GM23338 (cell line): ENCODE measurements around the gene CD244. TPM values are rescaled to one million over a fixed set of nuclear protein-coding genes. Genes with fewer than 3 reads are reported as not detected.

Source experiments
- ATAC-seq: fragments of 200-7000 bp; cut with Tn5 transposase; 3 replicates; pipeline ENCODE4 v1.9.1; 2020
- DNase-seq: peaks from one replicate; pipeline ENCODE4 v3.0.0-alpha.2; 2015; ENCODE audit warnings: low spot score
- H2AFZ ChIP-seq: fragments of 200-600 bp; sonication (generic); 2 replicates; pipeline ENCODE4 v1.8.0; 2016; ENCODE audit warnings: antibody characterized with exemption, mild to moderate bottlenecking, moderate library complexity
- H3F3A ChIP-seq: fragments of 200-600 bp; sonication (generic); replicated peaks from 2 replicates; pipeline ENCODE4 v1.8.0; 2017; ENCODE audit warnings: antibody characterized with exemption, mixed run types, low read depth
- H3K27ac ChIP-seq: fragments of 200-600 bp; sonication (generic); 2 replicates; pipeline ENCODE4 v1.6.1; 2016; ENCODE audit warnings: low read depth
- H3K27me3 ChIP-seq: fragments of 200-600 bp; sonication (generic); 2 replicates; pipeline ENCODE4 v1.8.0; 2016; ENCODE audit warnings: mild to moderate bottlenecking, mixed run types, moderate library complexity; ENCODE audit not compliant: insufficient read depth
- H3K36me3 ChIP-seq: fragments of 200-600 bp; sonication (generic); 2 replicates; pipeline ENCODE4 v1.8.0; 2016; ENCODE audit warnings: mild to moderate bottlenecking; ENCODE audit not compliant: insufficient read depth
- H3K4me1 ChIP-seq: fragments of 200-600 bp; sonication (generic); 2 replicates; pipeline ENCODE4 v1.8.0; 2016; ENCODE audit warnings: mild to moderate bottlenecking, moderate library complexity; ENCODE audit not compliant: insufficient read depth
- H3K4me2 ChIP-seq: fragments of 200-600 bp; sonication (generic); 2 replicates; pipeline ENCODE4 v1.7.1; 2017; ENCODE audit warnings: mixed run types
- H3K4me3 ChIP-seq: fragments of 200-600 bp; sonication (generic); 2 replicates; pipeline ENCODE4 v1.6.1; 2016; ENCODE audit warnings: mixed run types
- H3K79me2 ChIP-seq: fragments of 200-600 bp; sonication (generic); replicated peaks from 2 replicates; pipeline ENCODE4 v1.8.0; 2017; ENCODE audit warnings: mild to moderate bottlenecking; ENCODE audit not compliant: insufficient read depth
- H3K9me2 ChIP-seq: fragments of 200-600 bp; sonication (generic); 2 replicates; pipeline ENCODE4 v1.8.0; 2017; ENCODE audit not compliant: insufficient read depth
- H4K20me1 ChIP-seq: fragments of 200-600 bp; sonication (generic); replicated peaks from 2 replicates; pipeline ENCODE4 v1.8.0; 2017; ENCODE audit warnings: mild to moderate bottlenecking; ENCODE audit not compliant: insufficient read depth
- H3K27ac Mint-ChIP-seq: 2 replicates; pipeline ENCODE4 v1.8.0; 2020; ENCODE audit warnings: inconsistent platforms, mild to moderate bottlenecking, moderate library complexity, mixed read lengths
- H3K27me3 Mint-ChIP-seq: 3 replicates; pipeline ENCODE4 v1.8.0; 2022; ENCODE audit warnings: low read depth, mild to moderate bottlenecking, moderate library complexity, mixed read lengths, inconsistent platforms; ENCODE audit not compliant: insufficient read depth, poor library complexity
- H3K36me3 Mint-ChIP-seq: 3 replicates; pipeline ENCODE4 v1.8.0; 2021; ENCODE audit warnings: low read depth, mild to moderate bottlenecking, inconsistent platforms, moderate library complexity, mixed read lengths
- H3K4me1 Mint-ChIP-seq: 3 replicates; pipeline ENCODE4 v1.8.0; 2020; ENCODE audit warnings: mild to moderate bottlenecking, inconsistent platforms, mixed read lengths
- H3K4me3 Mint-ChIP-seq: 3 replicates; pipeline ENCODE4 v1.8.0; 2021; ENCODE audit warnings: moderate library complexity, mild to moderate bottlenecking, inconsistent platforms, mixed read lengths
- H3K9me3 Mint-ChIP-seq: 3 replicates; pipeline ENCODE4 v1.8.0; 2020; ENCODE audit warnings: moderate library complexity, mild to moderate bottlenecking, inconsistent platforms, mixed read lengths
- CREB1 ChIP-seq: fragments of 250-450 bp; sonication (Bioruptor Pico); IDR thresholded peaks from 2 replicates; pipeline ENCODE4 v1.5.0; 2020; ENCODE audit warnings: low read depth, mild to moderate bottlenecking, moderate library complexity
- EZH2phosphoT487 ChIP-seq: fragments of 200-600 bp; sonication (generic); IDR thresholded peaks from one replicate; pipeline ENCODE4 v1.8.1; 2018; ENCODE audit warnings: antibody characterized with exemption; ENCODE audit not compliant: unreplicated experiment
- JUNB ChIP-seq: IDR thresholded peaks from one replicate; pipeline ENCODE4 v1.6.1; 2016; ENCODE audit warnings: antibody characterized with exemption; ENCODE audit not compliant: unreplicated experiment
- NANOG ChIP-seq: IDR thresholded peaks from 2 replicates; pipeline ENCODE4 v1.6.1; 2016; ENCODE audit warnings: antibody characterized with exemption, borderline replicate concordance
- POLR2AphosphoS5 ChIP-seq: IDR thresholded peaks from 2 replicates; pipeline ENCODE4 v1.6.1; 2016; ENCODE audit warnings: antibody characterized with exemption, low read depth
- STAT1 ChIP-seq: IDR thresholded peaks from one replicate; pipeline ENCODE4 v1.6.1; 2016; ENCODE audit warnings: antibody characterized with exemption; ENCODE audit not compliant: unreplicated experiment
- ZNF114 ChIP-seq: fragments of 250-450 bp; sonication (Bioruptor Pico); IDR thresholded peaks from 2 replicates; pipeline ENCODE4 v1.5.0; 2020; ENCODE audit warnings: mild to moderate bottlenecking, moderate library complexity
- ZNF331 ChIP-seq: fragments of 250-450 bp; sonication (Bioruptor Pico); IDR thresholded peaks from 2 replicates; pipeline ENCODE4 v1.5.0; 2020; ENCODE audit warnings: low read depth, mild to moderate bottlenecking, moderate library complexity
- polyA plus RNA-seq: library from polyadenylated mRNA; unstranded; fragments of >200 nt; fragmentation: Nextera tagmentation; extraction: Ambion mirVana; gene quantifications from 2 replicates; pipeline ENCODE4 v1.2.1, GENCODE V29; 2016
- total RNA-seq: library from RNA; depleted of rRNA; stranded (reverse); fragments of >200 nt; shearing (Covaris generic); gene quantifications from 2 replicates; pipeline ENCODE4 v1.2.3, GENCODE V29; 2014
- TF ChIP-seq, protein P1 (sequence below): fragments of 250-450 bp; sonication (Bioruptor Pico); IDR thresholded peaks from 2 replicates; pipeline ENCODE4 v1.5.0; 2020; ENCODE audit warnings: mild to moderate bottlenecking, moderate library complexity
- TF ChIP-seq, protein P2 (sequence below): IDR thresholded peaks from 2 replicates; pipeline ENCODE4 v1.6.1; 2016; ENCODE audit warnings: antibody characterized with exemption
- TF ChIP-seq, protein P3 (sequence below), 2 experiments: fragments of 200-600 bp in 1 of 2; sonication (generic) in 1 of 2; conservative IDR thresholded peaks; 2 replicates each; pipeline versions ENCODE4 v1.5.1 to v1.6.1; 2016 to 2017; ENCODE audit warnings: antibody characterized with exemption in 2 of 2, low read depth in 2 of 2, mild to moderate bottlenecking in 2 of 2, moderate library complexity in 1 of 2

The CD244 gene
- total and polyA plus RNA-seq, 2 experiments from 2014 or later: not detected

DNA sequence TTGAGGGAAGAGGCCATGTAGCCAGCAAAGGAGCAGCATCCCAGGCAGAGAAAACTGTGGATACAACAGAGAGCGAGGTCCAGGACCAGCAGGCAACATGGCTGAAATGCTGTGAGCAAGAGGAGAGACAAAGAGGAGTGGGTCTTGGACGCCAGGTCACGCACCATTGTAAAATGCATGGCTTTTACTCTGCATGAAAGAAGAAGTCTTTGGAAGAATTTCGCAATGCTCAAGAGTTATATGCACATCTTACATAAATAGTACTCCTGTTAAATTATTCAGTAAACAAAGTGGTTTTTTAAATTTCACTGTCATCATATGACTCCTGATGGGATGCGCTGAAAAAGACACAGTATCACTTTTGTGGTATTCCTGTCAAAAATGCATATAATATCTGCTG is 3.5 kb downstream of the CD244 start:
- H3K9me3 Mint-ChIP-seq: no peaks in the 10 kb centered on the region
- no peak for ATAC-seq

DNA sequence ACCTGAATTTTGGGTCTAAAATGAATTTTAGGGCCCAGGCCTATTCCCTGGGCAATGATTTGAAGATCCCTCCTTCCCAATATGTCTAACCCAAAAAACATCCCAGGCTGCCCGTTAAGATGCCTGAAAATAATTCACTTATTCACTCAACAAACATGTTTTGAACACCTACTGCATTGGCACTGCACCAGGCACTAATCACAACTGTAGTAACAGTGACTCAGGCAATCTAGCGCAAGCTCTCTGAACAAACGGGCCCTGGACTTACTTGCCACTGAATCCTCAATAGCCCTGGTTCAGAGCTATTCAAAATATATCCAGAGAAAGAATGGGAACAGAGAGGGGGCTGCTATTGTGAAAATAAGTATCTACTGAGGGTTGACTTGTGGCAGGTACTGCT is 4.2 kb downstream of the CD244 start:
- Histone ChIP-seq H3K4me2 (no peak overlapping the region), H3K27ac (no peak overlapping the region), H3K4me3 (no peak overlapping the region), H2AFZ (no peak overlapping the region), H3F3A (no peaks in the 10 kb centered on the region), H4K20me1 (no peaks in the 10 kb centered on the region), H3K4me1 (no peaks in the 10 kb centered on the region), H3K9me2 (0 out of 2 replicates have a peak, but pooled peaks cover 3% of the 10 kb centered on the region), H3K79me2 (no peaks in the 10 kb centered on the region), H3K36me3 (no peaks in the 10 kb centered on the region), H3K27me3 (no peaks in the 10 kb centered on the region)
- no peaks in the 10 kb centered on the region for H3K9me3 Mint-ChIP-seq
- peaks cover 2% of the 10 kb centered on the region for H3K27me3 Mint-ChIP-seq
- H3K4me1 Mint-ChIP-seq: no peaks in the 10 kb centered on the region
- H3K27ac Mint-ChIP-seq: no peak overlapping the region
- no peak for ATAC-seq
- H3K4me3 Mint-ChIP-seq: no peak overlapping the region
- no peaks in the 10 kb centered on the region for H3K36me3 Mint-ChIP-seq
- no peak for DNase-seq
- TF ChIP-seq, protein P1, sequence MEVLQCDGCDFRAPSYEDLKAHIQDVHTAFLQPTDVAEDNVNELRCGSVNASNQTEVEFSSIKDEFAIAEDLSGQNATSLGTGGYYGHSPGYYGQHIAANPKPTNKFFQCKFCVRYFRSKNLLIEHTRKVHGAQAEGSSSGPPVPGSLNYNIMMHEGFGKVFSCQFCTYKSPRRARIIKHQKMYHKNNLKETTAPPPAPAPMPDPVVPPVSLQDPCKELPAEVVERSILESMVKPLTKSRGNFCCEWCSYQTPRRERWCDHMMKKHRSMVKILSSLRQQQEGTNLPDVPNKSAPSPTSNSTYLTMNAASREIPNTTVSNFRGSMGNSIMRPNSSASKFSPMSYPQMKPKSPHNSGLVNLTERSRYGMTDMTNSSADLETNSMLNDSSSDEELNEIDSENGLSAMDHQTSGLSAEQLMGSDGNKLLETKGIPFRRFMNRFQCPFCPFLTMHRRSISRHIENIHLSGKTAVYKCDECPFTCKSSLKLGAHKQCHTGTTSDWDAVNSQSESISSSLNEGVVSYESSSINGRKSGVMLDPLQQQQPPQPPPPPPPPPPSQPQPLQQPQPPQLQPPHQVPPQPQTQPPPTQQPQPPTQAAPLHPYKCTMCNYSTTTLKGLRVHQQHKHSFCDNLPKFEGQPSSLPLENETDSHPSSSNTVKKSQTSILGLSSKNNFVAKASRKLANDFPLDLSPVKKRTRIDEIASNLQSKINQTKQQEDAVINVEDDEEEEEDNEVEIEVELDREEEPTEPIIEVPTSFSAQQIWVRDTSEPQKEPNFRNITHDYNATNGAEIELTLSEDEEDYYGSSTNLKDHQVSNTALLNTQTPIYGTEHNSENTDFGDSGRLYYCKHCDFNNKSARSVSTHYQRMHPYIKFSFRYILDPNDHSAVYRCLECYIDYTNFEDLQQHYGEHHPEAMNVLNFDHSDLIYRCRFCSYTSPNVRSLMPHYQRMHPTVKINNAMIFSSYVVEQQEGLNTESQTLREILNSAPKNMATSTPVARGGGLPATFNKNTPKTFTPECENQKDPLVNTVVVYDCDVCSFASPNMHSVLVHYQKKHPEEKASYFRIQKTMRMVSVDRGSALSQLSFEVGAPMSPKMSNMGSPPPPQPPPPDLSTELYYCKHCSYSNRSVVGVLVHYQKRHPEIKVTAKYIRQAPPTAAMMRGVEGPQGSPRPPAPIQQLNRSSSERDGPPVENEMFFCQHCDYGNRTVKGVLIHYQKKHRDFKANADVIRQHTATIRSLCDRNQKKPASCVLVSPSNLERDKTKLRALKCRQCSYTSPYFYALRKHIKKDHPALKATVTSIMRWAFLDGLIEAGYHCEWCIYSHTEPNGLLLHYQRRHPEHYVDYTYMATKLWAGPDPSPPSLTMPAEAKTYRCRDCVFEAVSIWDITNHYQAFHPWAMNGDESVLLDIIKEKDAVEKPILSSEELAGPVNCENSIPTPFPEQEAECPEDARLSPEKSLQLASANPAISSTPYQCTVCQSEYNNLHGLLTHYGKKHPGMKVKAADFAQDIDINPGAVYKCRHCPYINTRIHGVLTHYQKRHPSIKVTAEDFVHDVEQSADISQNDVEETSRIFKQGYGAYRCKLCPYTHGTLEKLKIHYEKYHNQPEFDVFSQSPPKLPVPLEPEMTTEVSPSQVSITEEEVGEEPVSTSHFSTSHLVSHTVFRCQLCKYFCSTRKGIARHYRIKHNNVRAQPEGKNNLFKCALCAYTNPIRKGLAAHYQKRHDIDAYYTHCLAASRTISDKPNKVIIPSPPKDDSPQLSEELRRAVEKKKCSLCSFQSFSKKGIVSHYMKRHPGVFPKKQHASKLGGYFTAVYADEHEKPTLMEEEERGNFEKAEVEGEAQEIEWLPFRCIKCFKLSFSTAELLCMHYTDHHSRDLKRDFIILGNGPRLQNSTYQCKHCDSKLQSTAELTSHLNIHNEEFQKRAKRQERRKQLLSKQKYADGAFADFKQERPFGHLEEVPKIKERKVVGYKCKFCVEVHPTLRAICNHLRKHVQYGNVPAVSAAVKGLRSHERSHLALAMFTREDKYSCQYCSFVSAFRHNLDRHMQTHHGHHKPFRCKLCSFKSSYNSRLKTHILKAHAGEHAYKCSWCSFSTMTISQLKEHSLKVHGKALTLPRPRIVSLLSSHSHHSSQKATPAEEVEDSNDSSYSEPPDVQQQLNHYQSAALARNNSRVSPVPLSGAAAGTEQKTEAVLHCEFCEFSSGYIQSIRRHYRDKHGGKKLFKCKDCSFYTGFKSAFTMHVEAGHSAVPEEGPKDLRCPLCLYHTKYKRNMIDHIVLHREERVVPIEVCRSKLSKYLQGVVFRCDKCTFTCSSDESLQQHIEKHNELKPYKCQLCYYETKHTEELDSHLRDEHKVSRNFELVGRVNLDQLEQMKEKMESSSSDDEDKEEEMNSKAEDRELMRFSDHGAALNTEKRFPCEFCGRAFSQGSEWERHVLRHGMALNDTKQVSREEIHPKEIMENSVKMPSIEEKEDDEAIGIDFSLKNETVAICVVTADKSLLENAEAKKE (CRISPR knock-in tag): no peak
- TF ChIP-seq CREB1 (CRISPR knock-in tag) (no peak), STAT1 (no peak), JUNB (no peak), NANOG (no peak), POLR2AphosphoS5 (no peak), ZNF331 (CRISPR knock-in tag) (no peak)
- TF ChIP-seq, protein P2, sequence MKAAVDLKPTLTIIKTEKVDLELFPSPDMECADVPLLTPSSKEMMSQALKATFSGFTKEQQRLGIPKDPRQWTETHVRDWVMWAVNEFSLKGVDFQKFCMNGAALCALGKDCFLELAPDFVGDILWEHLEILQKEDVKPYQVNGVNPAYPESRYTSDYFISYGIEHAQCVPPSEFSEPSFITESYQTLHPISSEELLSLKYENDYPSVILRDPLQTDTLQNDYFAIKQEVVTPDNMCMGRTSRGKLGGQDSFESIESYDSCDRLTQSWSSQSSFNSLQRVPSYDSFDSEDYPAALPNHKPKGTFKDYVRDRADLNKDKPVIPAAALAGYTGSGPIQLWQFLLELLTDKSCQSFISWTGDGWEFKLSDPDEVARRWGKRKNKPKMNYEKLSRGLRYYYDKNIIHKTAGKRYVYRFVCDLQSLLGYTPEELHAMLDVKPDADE: no peak
- TF ChIP-seq, protein P3, sequence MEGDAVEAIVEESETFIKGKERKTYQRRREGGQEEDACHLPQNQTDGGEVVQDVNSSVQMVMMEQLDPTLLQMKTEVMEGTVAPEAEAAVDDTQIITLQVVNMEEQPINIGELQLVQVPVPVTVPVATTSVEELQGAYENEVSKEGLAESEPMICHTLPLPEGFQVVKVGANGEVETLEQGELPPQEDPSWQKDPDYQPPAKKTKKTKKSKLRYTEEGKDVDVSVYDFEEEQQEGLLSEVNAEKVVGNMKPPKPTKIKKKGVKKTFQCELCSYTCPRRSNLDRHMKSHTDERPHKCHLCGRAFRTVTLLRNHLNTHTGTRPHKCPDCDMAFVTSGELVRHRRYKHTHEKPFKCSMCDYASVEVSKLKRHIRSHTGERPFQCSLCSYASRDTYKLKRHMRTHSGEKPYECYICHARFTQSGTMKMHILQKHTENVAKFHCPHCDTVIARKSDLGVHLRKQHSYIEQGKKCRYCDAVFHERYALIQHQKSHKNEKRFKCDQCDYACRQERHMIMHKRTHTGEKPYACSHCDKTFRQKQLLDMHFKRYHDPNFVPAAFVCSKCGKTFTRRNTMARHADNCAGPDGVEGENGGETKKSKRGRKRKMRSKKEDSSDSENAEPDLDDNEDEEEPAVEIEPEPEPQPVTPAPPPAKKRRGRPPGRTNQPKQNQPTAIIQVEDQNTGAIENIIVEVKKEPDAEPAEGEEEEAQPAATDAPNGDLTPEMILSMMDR (conservative IDR thresholded peaks at IDR 0.05; ENCODE audit: low read depth in 2 of 2): no peak

More for the DNA sequence above, 3.5 kb downstream of the CD244 start:
- Mint-ChIP-seq H3K36me3 (no peaks in the 10 kb centered on the region), H3K4me1 (no peaks in the 10 kb centered on the region), H3K27ac (no peak overlapping the region), H3K4me3 (no peak overlapping the region), H3K27me3 (peaks cover 2% of the 10 kb centered on the region)
- 0 out of 2 replicates have a peak, but pooled peaks cover 3% of the 10 kb centered on the region for H3K9me2 ChIP-seq
- H3K79me2 ChIP-seq: no peaks in the 10 kb centered on the region
- H4K20me1 ChIP-seq: no peaks in the 10 kb centered on the region
- no peaks in the 10 kb centered on the region for H3F3A ChIP-seq
- no peaks in the 10 kb centered on the region for H3K4me1 ChIP-seq
- H3K27me3 ChIP-seq: no peaks in the 10 kb centered on the region
- H3K27ac ChIP-seq: no peak overlapping the region
- H2AFZ ChIP-seq: no peak overlapping the region
- no peaks in the 10 kb centered on the region for H3K36me3 ChIP-seq
- no peak for TF ChIP-seq EZH2phosphoT487
- no peak for TF ChIP-seq ZNF331 (CRISPR knock-in tag)
- no peak for TF ChIP-seq ZNF114
- TF ChIP-seq, protein P2: no peak
- no peak for TF ChIP-seq NANOG
- no peak for TF ChIP-seq POLR2AphosphoS5
- no peak for TF ChIP-seq JUNB
- no peak for DNase-seq
- no peak overlapping the region for H3K4me3 ChIP-seq
- no peak overlapping the region for H3K4me2 ChIP-seq
